ENCODE measurements around the gene ACHE. TPM values are rescaled to one million over a fixed set of nuclear protein-coding genes. Genes with fewer than 3 reads are reported as not detected.

The ACHE gene
- total RNA-seq = 0.54 and 0.67 TPM in 2 replicates

GRCh38 chr7:100895701-100895955 lies at the start of gene ACHE:
ACHE (minus strand) TSS chr7:100895888; CDS start chr7:100894232, 1,656 bp downstream.

DNA sequence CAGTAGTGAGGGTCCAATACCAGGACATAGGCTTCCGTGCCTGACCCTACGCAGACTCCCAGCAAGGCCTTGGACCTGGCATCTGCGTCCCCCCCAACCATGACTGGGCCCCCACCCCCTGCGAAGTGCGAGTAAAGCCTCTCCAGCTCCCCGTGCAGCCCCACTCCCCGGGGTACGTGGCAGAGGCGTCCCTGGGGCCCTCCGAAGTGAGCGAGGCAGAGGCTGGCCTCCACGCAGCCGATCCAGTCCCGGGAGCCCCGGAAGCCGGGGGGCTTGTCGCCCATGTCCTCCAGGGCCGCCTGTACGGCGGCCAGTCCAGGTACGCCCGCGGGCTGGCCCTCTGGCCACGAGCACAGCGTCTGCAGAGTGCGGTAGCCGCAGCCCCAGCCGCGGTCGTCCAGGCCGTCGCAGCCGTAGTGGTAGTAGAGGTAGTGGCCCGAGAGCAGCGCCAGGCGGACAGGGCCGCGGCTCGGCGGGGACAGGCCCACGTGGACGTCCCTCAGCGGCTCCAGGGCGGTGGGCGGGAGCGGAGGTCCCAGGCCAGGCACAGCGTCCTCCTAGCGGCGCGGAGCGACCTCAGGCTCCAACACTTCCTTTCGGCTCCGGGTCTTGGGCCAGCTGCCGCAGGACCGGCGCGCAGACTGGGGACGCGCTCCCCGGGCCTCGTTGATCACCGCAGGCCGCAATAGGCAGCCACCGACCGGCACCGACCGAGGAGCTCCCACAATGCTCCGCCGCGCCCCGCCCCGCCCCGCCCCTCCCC lies 6.5 kb downstream of the ACHE start, which contains the start of gene UFSP1:
TSS of gene UFSP1 (minus strand) at position 728 of the 763 bp plus-strand sequence. CDS start at position 284, 444 bp downstream.

DNA sequence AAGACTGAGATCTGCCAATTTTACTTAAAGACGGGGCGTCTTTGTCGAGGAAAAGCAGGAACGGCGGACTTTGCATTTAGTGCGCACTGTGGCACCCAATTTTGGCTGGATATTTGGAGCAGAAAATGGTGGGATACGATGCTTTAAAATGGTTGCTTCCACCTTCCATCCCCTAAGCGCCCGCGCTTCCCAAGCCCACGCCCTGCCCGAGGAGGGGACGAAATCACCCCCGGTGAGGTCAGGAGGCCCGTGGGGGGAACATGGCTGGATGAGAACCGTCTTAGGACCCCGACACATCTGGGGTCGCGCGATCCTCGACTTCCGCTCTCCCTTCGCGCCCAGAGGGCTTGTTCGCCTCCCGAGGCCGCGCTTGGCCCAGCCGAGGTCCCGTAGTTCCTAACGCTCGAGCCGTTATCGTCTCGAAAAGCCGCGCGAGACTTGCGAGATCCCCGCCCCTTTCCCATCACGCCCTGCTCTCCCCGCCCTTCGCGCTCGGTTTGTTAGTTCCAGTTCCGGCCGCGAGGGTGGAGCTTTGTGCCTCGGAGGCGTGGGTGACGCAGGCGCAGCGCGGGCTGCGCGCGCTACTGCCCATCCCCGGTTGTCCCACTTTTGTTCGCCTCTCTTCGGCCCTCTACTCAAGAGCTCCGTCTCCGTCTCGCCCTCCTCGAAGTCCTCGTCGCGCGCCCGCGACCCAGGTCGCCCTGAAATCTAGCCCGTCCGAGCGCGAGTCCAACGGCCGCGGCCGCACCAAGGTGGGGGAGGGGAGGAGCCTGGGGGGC lies 20.9 kb downstream of the ACHE start, which contains the start of gene SRRT:
TSS of gene SRRT (plus strand) at position 527 of the 779 bp plus-strand sequence. CDS start 488 bp downstream, outside the sequence.

GRCh38 chr7:100867040-100867775 lies 28.5 kb downstream of the ACHE start, which contains the start of gene TRIP6:
TRIP6 (plus strand) TSS chr7:100867387; CDS start chr7:100867498, 111 bp downstream.

DNA sequence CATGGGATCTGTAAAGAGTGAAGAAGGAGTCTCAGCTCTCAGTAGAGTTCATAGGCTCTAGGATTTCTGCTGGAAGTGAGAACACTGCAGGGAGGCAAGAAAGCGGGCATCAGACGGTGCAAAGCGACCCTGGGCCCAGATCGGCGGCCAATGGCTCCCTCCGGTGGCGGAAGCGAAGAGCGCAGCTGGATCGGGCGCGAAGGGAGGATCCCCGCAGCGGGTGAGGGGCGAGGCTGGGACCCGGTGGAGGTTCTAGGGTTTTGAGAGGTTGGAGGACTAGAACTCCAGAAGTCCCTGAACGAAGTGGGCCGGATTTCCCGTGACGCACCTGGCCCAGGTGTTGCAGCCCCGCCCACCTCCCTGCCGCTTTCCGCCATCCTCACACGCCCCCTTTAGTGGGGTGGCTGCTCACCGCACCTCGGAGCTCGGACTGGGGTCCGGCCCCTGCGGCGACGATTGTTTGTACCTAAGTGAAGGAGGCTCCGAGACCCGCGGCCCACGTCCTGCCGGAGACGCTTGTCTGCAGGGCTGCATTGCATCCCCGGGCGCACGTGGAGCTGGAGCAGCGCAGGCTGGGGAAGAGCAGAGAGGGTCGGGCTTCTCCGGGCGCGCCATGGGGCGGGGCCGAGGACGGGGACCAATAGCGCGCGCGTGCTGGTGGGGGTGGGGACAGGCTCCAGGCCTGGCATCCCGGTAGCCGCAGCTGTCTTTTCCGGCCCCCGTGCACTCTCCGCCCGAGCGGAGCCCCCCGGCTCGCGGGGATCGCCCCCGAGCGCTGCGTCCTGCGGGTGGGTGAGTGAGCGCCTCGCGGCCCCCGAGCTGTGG lies 43.4 kb downstream of the ACHE start, which contains the start of gene SLC12A9:
TSS of gene SLC12A9 (plus strand) at position 666 of the 825 bp plus-strand sequence. CDS start 1,485 bp downstream, outside the sequence.

Other genes with a start within 250 kb of the ACHE start
- not detected in 2 replicates for gene ACTL6B, start 239.4 kb downstream of the ACHE start, total RNA-seq
- 266 and 289 TPM in 2 replicates for gene GNB2, start 222.1 kb downstream of the ACHE start, total RNA-seq
- 12.0 and 14.1 TPM in 2 replicates for gene GIGYF1, start 201.6 kb downstream of the ACHE start, total RNA-seq
- gene POP7, start 189.8 kb downstream of the ACHE start, total RNA-seq = 50.1 and 59.9 TPM in 2 replicates
- gene EPO, start 175.4 kb downstream of the ACHE start, total RNA-seq = not detected in 2 replicates
- not detected in 2 replicates for gene ZAN, start 162.3 kb downstream of the ACHE start, total RNA-seq
- 141 and 146 TPM in 2 replicates for gene EPHB4, start 68.4 kb downstream of the ACHE start, total RNA-seq
- gene SLC12A9, start 43.2 kb downstream of the ACHE start, total RNA-seq = 22.0 and 31.9 TPM in 2 replicates
- 107 and 117 TPM in 2 replicates for gene TRIP6, start 28.5 kb downstream of the ACHE start, total RNA-seq
- 67.0 and 81.0 TPM in 2 replicates for gene SRRT, start 20.8 kb downstream of the ACHE start, total RNA-seq
- gene UFSP1, start 6.2 kb downstream of the ACHE start, total RNA-seq = 2.8 and 4.8 TPM in 2 replicates
- not detected in 2 replicates for gene MUC3A, start 53.6 kb upstream of the ACHE start, total RNA-seq
- not detected in 2 replicates for gene MUC12, start 73.7 kb upstream of the ACHE start, total RNA-seq
- gene MUC17, start 124.2 kb upstream of the ACHE start, total RNA-seq = not detected in 2 replicates
- gene TRIM56, start 189.6 kb upstream of the ACHE start, total RNA-seq = 11.8 and 14.0 TPM in 2 replicates
- 1,812 and 1,952 TPM in 2 replicates for gene SERPINE1, start 231.2 kb upstream of the ACHE start, total RNA-seq